Measurements from ENCODE around the gene SYPL1. TPM values are rescaled to one million over a fixed set of nuclear protein-coding genes. Genes with fewer than 3 reads are reported as not detected.

Gene SYPL1
- total RNA-seq, 2 experiments from 2014 or later: 36.7 to 40.3 TPM

DNA sequence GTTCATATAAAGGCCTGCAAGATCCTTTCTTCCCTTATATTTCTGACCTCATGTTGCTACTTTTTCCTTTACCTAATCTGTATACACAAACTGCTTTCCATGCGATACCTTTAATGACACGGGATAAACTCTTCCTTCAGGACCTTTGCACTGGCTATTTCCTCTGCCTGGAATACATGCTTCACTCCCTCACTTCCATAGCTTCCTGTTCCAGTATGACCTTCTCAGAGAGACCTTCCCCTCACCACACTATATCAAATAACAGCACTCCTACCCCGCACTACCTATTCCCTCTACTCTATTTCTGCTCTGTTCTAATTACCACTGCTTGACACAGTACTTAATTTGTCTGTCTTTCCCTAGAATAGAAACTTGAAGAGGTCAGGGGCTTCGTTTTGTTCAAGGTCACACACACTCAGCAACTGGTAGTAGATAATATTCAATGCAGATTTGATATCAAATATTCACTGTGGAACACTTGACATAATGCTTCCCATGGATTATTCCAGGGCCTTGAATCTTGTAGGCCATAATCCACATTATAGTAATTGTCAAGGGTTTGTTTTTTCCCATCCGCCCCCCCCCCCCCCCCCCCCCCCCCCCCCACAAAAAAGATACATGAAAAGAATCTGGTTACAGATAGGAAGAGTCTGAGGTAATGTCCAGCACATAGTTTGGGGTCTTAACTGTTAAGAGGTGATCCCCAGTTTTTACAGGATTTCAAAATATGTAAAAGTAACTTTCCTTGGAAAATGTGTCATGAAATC, 11.1 kb downstream of the SYPL1 start:
- DNase-seq: no peak
- no peak overlapping the region for H3K27ac Mint-ChIP-seq
- peaks cover 43% of the 10 kb centered on the region for H3K4me1 Mint-ChIP-seq
- H3K4me3 Mint-ChIP-seq: no peak overlapping the region
- H3K9me3 Mint-ChIP-seq: no peaks in the 10 kb centered on the region
- H3K36me3 Mint-ChIP-seq (ENCODE audit: low read depth): peaks cover 20% of the 10 kb centered on the region
- ChIA-PET POLR2A (interaction anchor here (0.6 to 1.1 kb wide), 2 partner anchors 21 to 30 kb away, joined by 3 to 5 read pairs; no protein-coding TSS in a partner anchor), CTCF (no interaction called here)
- H3K27me3 Mint-ChIP-seq: no peaks in the 10 kb centered on the region

DNA sequence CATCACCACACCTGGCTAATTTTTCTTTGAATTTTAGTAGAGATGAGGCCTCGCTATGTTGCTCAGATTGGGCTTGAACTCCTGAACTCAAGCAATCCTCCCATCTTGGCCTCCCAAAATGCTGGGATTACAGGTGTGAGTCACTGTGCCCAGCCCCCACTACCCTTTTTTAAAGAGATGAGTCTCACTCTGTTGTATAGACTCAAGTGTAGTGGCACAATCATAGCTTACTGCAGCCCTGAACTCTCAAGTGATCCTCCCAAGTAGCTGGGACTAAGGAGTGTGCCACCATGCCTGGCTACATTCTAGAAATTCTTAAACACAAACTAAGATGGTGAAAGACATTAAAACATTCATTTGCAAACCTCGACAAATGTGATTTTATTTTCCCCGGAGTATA, 12.6 kb downstream of the SYPL1 start:
- ChIA-PET CTCF (no interaction called here), POLR2A (no interaction called here)
- Mint-ChIP-seq H3K27ac (no peak overlapping the region), H3K4me1 (peaks cover 36% of the 10 kb centered on the region), H3K9me3 (no peaks in the 10 kb centered on the region), H3K36me3 (ENCODE audit: low read depth) (peaks cover 20% of the 10 kb centered on the region), H3K27me3 (no peaks in the 10 kb centered on the region), H3K4me3 (no peak overlapping the region)
- no peak for DNase-seq

DNA sequence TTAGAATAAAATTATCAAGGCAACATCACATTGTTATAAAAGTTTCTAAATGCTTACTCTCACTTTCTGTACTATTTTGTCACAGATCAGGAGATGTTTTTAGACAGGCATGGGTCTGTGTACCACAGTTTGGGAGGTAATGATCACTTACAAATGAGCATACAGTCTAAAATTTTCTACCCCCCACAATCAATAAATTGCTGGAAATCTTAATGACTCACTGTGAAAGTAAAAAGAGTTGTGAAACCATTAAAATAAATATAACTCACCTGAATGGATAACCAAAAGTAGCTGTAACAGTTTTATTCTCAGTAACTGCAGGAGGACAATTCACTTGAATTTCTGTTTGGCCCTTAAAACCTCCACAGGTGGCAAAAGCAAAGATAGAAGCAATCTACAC, 13.2 kb downstream of the SYPL1 start:
- H3K4me3 Mint-ChIP-seq: no peak overlapping the region
- ChIA-PET POLR2A (interaction anchor here (0.6 kb wide), 1 partner anchor 10 kb away, joined by 3 read pairs; no protein-coding TSS in a partner anchor), CTCF (no interaction called here)
- DNase-seq: no peak
- H3K27me3 Mint-ChIP-seq: no peaks in the 10 kb centered on the region
- peaks cover 19% of the 10 kb centered on the region for H3K36me3 Mint-ChIP-seq (ENCODE audit: low read depth)
- H3K9me3 Mint-ChIP-seq: no peaks in the 10 kb centered on the region
- no peak overlapping the region for H3K27ac Mint-ChIP-seq
- peaks cover 34% of the 10 kb centered on the region for H3K4me1 Mint-ChIP-seq

DNA sequence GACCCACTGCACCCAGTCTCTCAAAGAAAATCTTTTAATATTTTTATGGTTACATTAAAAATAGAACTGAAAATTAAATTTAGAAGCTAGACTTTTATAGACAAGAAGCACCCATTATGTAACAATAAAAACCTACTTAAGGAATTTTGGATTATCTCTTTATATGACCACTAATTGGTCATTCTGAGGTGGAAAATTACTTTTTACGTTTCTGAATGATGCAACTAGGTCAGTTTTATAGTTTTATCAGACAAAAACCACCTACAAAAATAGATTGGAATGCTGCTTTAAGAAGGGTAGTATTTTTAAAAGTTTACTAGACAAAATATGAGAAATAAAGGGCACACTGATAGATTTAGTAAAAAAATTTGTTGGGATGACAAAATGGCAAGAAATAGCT, 16.5 kb downstream of the SYPL1 start:
- Mint-ChIP-seq H3K27ac (no peak overlapping the region), H3K27me3 (no peaks in the 10 kb centered on the region), H3K36me3 (ENCODE audit: low read depth) (peaks cover 30% of the 10 kb centered on the region), H3K9me3 (no peaks in the 10 kb centered on the region), H3K4me1 (peaks cover 16% of the 10 kb centered on the region), H3K4me3 (no peak overlapping the region)
- ChIA-PET POLR2A (no interaction called here), CTCF (interaction anchor here (1.1 kb wide), 1 partner anchor 12 kb away, joined by 3 read pairs; no protein-coding TSS in a partner anchor)
- no peak for DNase-seq

DNA sequence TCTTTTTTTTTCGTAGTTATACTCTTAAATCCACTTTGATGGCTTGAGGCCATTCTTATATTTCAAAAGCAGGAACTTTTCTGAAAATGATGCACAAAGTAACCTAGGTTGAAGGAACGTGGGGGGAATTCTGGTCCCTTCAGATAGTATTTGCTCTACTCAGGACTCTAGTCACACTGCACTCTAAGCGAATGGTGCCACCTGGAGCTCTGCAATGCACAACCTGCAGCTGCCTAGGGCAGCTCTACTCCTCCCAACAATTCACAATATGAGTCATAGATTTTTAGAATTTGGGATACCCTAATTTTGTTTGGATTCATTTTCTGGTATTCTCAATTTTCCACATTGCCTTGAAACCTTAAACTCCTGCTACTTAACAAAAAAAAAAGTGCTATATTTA, 17.3 kb downstream of the SYPL1 start:
- Mint-ChIP-seq H3K36me3 (ENCODE audit: low read depth) (peaks cover 33% of the 10 kb centered on the region), H3K9me3 (no peaks in the 10 kb centered on the region), H3K27ac (no peak overlapping the region), H3K4me3 (no peak overlapping the region), H3K4me1 (peaks cover 9% of the 10 kb centered on the region), H3K27me3 (no peaks in the 10 kb centered on the region)
- ChIA-PET CTCF (interaction anchor here (1.1 to 1.4 kb wide), 4 partner anchors 9 to 30 kb away, joined by 3 to 6 read pairs (median 4); partner anchors contain the start of gene SYPL1), POLR2A (no interaction called here)
- no peak for DNase-seq

DNA sequence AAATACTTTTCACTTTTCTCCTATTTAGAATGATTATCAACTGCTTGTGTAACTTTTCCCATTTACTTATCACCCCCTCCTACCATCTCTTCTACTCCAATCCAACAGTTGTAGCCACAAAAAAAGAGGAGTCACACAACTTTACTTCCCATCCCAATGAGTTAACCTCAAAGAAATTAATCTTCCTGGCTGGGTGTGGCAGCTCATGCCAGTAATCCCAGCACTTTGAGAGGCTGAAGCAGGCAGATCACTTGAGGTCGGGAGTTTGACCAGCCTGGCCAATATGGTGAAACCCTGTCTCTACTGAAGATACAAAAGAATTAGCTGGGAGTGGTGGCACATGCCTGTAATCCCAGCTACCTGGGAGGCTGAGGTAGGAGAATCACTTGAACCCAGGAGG, 19.9 kb downstream of the SYPL1 start:
- Mint-ChIP-seq H3K4me3 (no peak overlapping the region), H3K27ac (no peak overlapping the region), H3K4me1 (no peaks in the 10 kb centered on the region), H3K9me3 (no peaks in the 10 kb centered on the region), H3K36me3 (ENCODE audit: low read depth) (peaks cover 36% of the 10 kb centered on the region), H3K27me3 (no peaks in the 10 kb centered on the region)
- no peak for DNase-seq
- ChIA-PET CTCF (interaction anchor here (0.5 to 1.2 kb wide), 2 partner anchors 9 to 447 kb away, joined by 3 to 4 read pairs; no protein-coding TSS in a partner anchor), POLR2A (no interaction called here)

DNA sequence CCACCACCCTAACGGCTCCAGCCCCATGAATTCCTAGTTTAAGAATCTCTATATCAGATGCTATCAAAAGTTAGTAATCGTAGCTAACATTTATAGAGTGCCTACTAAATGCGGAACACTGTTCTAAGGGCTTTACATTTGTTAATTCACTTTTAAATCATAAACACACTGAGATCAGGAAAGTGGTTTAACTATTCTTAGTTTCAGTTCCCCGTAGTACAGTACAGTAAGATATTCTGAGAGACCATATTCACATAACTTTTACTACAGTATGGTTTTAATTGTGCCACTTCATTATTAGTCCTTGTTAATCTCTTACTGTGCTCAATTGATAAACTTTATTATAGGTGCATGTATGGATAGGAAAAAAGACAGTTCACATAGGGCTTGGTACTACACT, 22.5 kb downstream of the SYPL1 start:
- Mint-ChIP-seq H3K27me3 (no peaks in the 10 kb centered on the region), H3K4me1 (no peaks in the 10 kb centered on the region), H3K36me3 (ENCODE audit: low read depth) (peaks cover 41% of the 10 kb centered on the region), H3K4me3 (no peak overlapping the region), H3K27ac (no peak overlapping the region), H3K9me3 (peaks cover 2% of the 10 kb centered on the region)
- CTCF ChIA-PET: interaction anchor here (1.4 kb wide), 1 partner anchor 46 kb away, joined by 3 read pairs; no protein-coding TSS in a partner anchor
- POLR2A ChIA-PET: no interaction called here
- no peak for DNase-seq

DNA sequence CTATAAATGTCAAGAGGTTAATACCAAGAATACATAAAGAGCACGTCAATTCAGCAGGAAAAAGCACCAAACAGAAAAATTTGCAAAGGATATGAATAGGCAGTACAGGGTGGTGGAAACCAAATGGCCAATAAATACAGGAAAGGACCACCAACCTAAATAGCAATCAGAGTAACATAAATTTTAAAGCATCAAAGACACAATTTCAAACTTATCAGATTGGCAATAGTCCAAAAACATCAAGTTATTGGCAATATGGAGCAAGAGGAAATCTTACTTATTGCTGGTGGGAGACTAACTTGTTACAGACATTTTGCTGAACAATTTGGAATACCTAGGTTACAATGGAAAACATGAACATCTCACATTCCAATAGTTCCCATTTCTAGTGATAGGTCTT, 24.1 kb downstream of the SYPL1 start:
- Mint-ChIP-seq H3K36me3 (ENCODE audit: low read depth) (peaks cover 34% of the 10 kb centered on the region), H3K9me3 (peaks cover 4% of the 10 kb centered on the region), H3K4me1 (peaks cover 7% of the 10 kb centered on the region), H3K4me3 (no peak overlapping the region), H3K27ac (no peak overlapping the region), H3K27me3 (no peaks in the 10 kb centered on the region)
- no peak for DNase-seq
- ChIA-PET CTCF (no interaction called here), POLR2A (no interaction called here)

DNA sequence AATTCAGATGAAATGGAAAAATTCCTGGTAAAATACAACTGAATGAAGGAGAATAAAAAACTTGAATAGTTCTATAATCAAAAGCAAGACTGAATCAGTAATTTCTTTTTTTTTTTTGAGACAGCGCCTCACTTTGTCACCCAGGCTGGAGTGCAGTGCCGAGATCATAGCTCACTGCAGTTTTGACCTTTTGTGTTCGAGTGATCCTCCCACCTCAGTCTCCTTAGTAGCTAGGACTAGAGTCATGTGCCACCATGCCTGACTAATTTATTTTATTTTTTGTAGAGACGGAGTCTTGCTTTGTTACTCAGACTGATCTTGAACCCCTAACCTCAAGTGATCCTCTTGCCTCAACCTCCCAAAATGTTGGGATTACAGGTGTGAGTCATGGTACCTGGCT, 26.1 kb downstream of the SYPL1 start:
- ChIA-PET POLR2A (no interaction called here), CTCF (interaction anchor here (0.7 kb wide), 1 partner anchor 26 kb away, joined by 3 read pairs; no protein-coding TSS in a partner anchor)
- H3K9me3 Mint-ChIP-seq: peaks cover 4% of the 10 kb centered on the region
- no peak for DNase-seq
- H3K27ac Mint-ChIP-seq: no peak overlapping the region
- peaks cover 23% of the 10 kb centered on the region for H3K36me3 Mint-ChIP-seq (ENCODE audit: low read depth)
- peaks cover 7% of the 10 kb centered on the region for H3K4me1 Mint-ChIP-seq
- H3K27me3 Mint-ChIP-seq: no peaks in the 10 kb centered on the region
- H3K4me3 Mint-ChIP-seq: no peak overlapping the region

DNA sequence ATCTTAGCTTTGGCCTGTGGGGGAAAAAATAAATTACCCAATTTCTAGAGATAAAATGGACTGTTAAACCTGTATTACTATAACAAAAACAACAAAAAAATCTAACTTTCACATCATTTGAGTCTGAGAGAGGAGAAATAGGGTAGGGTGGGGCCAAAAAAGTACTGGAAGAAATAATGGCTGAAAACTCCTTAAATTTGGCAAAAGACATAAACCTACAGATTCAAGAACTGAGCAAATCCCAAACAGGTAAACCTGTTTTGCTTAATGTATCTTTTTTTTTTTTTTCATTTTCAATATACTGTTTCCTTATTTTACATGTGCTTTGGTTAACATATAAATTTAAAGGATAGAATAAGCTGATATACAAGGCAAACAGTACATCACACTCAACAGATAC, 27.1 kb downstream of the SYPL1 start:
- Mint-ChIP-seq H3K4me1 (peaks cover 7% of the 10 kb centered on the region), H3K27me3 (no peaks in the 10 kb centered on the region), H3K36me3 (ENCODE audit: low read depth) (peaks cover 18% of the 10 kb centered on the region), H3K4me3 (no peak overlapping the region), H3K27ac (no peak overlapping the region), H3K9me3 (peaks cover 4% of the 10 kb centered on the region)
- DNase-seq: no peak
- CTCF ChIA-PET: interaction anchor here (1.4 kb wide), 1 partner anchor 68 kb away, joined by 3 read pairs; no protein-coding TSS in a partner anchor
- POLR2A ChIA-PET: no interaction called here

DNA sequence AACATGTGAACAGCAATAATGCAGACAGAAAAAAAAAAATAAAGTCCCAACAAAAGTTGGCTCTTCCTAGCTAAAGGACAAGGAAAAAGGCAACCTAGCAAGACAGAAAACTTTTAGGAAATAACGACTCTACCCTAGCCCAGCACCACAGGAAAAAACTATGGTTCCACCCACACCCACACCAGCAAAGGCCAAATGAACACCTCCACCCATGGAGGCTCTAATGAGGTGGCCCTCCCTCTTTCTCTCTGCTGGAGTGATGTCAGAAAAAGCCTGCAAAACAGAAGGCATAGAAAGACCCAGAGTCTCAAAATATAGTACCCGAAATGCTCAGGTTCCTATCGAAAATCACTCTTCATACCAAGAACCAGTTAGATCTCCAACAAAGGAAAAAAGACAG, 28.4 kb downstream of the SYPL1 start:
- CTCF ChIA-PET: interaction anchor here (0.6 to 1.7 kb wide), 4 partner anchors 9 to 199 kb away, joined by 3 to 4 read pairs (median 3); no protein-coding TSS in a partner anchor
- peaks cover 4% of the 10 kb centered on the region for H3K9me3 Mint-ChIP-seq

DNA sequence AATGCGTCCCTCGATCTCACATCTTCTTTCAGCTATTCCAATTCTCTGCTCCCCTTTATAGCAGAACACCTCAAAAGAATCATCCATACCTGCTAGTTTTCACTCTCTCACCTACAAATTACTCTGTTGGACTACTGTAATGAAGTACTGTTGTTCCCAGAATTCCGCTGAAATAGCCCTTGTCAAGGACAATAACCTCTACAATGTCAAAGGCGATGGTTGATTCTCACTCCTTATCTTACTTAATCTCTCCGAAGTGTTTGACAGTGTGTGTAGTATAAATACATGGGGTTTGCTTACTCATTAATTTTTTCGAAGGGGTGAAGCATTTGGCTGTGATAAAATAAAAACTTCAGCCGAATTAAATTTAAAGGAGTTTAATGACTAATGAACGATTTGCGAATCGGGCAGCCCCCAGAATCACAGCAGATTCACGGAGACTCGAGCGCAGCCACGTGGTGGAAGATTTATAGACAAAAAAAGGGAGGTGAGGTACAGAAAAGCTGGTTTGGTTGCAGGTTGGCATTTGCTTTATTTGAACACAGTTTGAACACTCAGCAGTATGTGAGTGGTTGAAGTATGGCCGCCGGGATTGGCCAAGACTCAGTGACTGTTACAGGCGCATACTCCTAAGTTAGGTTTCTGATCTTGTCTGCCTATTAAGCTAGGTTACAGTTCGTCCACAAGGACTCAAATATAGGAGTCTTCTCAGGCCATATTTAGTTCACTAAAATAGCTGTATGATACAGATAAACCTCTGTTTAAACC, 29.8 kb downstream of the SYPL1 start:
- DNase-seq: no peak
- POLR2A ChIA-PET: no interaction called here
- H3K4me1 Mint-ChIP-seq: peaks cover 11% of the 10 kb centered on the region
- H3K4me3 Mint-ChIP-seq: no peak overlapping the region
- no peak overlapping the region for H3K27ac Mint-ChIP-seq
- CTCF ChIA-PET: interaction anchor here (0.6 to 1.7 kb wide), 5 partner anchors 9 to 1127 kb away, joined by 3 to 5 read pairs (median 4); no protein-coding TSS in a partner anchor
- peaks cover 4% of the 10 kb centered on the region for H3K9me3 Mint-ChIP-seq
- no peaks in the 10 kb centered on the region for H3K27me3 Mint-ChIP-seq
- H3K36me3 Mint-ChIP-seq (ENCODE audit: low read depth): peaks cover 10% of the 10 kb centered on the region

More for the DNA sequence above, 28.4 kb downstream of the SYPL1 start:
- peaks cover 9% of the 10 kb centered on the region for H3K4me1 Mint-ChIP-seq
- H3K27me3 Mint-ChIP-seq: no peaks in the 10 kb centered on the region
- DNase-seq: no peak
- H3K27ac Mint-ChIP-seq: peak overlapping the region; percentile 69
- POLR2A ChIA-PET: no interaction called here
- H3K36me3 Mint-ChIP-seq (ENCODE audit: low read depth): peaks cover 14% of the 10 kb centered on the region
- no peak overlapping the region for H3K4me3 Mint-ChIP-seq
